Small intestine (tissue), 7 donors: ENCODE measurements around the gene LPO. TPM values are rescaled to one million over a fixed set of nuclear protein-coding genes. Genes with fewer than 3 reads are reported as not detected.
A peak's percentile ranks its signal among the peaks of the same experiment; 100 is the strongest.

Source experiments
- DNase-seq, 2 donors: peaks; one replicate each; pipeline versions ENCODE4 v3.0.0 to v3.0.0-alpha.2; 2013
- FAIRE-seq: peaks from 2 replicates; lab custom pipeline; 2012; peaks lifted over from hg19 to GRCh38; lab: Jason Lieb, UNC
- H3K27ac ChIP-seq, 3 donors: one replicate each; pipeline ENCODE4 v1.5.1; 2013; ENCODE audit warnings: low read length in 2 of 3, mild to moderate bottlenecking in 2 of 3, control low read depth in 1 of 3, inconsistent platforms in 1 of 3, low read depth in 1 of 3, moderate library complexity in 1 of 3
- H3K27me3 ChIP-seq, 3 donors: one replicate each; pipeline ENCODE4 v1.6.1; 2013; ENCODE audit warnings: low read length in 3 of 3, inconsistent platforms in 1 of 3; ENCODE audit not compliant: control insufficient read depth in 3 of 3, insufficient read depth in 3 of 3
- H3K36me3 ChIP-seq, 3 donors: one replicate each; pipeline ENCODE4 v1.6.1; 2013; ENCODE audit warnings: low read length in 3 of 3, inconsistent platforms in 1 of 3, low read depth in 1 of 3, mild to moderate bottlenecking in 1 of 3, moderate library complexity in 1 of 3; ENCODE audit not compliant: control insufficient read depth in 3 of 3, insufficient read depth in 2 of 3
- H3K4me1 ChIP-seq, 3 donors: one replicate each; pipeline ENCODE4 v1.6.1; 2013; ENCODE audit warnings: low read length in 2 of 3, inconsistent platforms in 1 of 3, low read depth in 1 of 3, mild to moderate bottlenecking in 1 of 3, moderate library complexity in 1 of 3; ENCODE audit not compliant: control insufficient read depth in 3 of 3, insufficient read depth in 2 of 3
- H3K4me3 ChIP-seq, 3 donors: one replicate each; pipeline ENCODE4 v1.5.1; 2013; ENCODE audit warnings: low read length in 3 of 3, control low read depth in 1 of 3, inconsistent platforms in 1 of 3, low read depth in 1 of 3, mild to moderate bottlenecking in 1 of 3, moderate library complexity in 1 of 3
- H3K9me3 ChIP-seq, 2 donors: one replicate each; pipeline ENCODE4 v1.6.1; 2013; ENCODE audit warnings: low read depth in 1 of 2, low read length in 1 of 2; ENCODE audit not compliant: control insufficient read depth in 2 of 2, insufficient read depth in 1 of 2
- WGBS, 3 donors: extraction: QIAGEN DNeasy Blood & Tissue Kit; methylation state at CpG; one replicate each; pipeline ENCODE4 v1.1.7; 2013; 5-methylcytosine and 5-hydroxymethylcytosine counted together
- polyA plus RNA-seq, 4 donors: library from polyadenylated mRNA; stranded (reverse) in 3 of 4; unstranded in 1 of 4; fragments of 200-250 nt in 3 of 4; fragments of 120-200 nt in 1 of 4; gene quantifications; one replicate each; pipeline versions ENCODE4 v1.2.1 to v1.2.3, GENCODE V29; 2013
- donor health status: healthy with polysubstance abuse.
- donor health status: control.
- donor health status: control.
- donor health status: Bipolar disorder and iron deficiency.
- donor health status: healthy.

The LPO gene
- polyA plus RNA-seq, 4 donors = 0.44 to 0.55 TPM; not detected in 2

- peaks cover 0 to 2% (median 0%) of the 10 kb centered on the region in 3 donors for H3K36me3 ChIP-seq
- no peak overlapping the region for H3K4me3 ChIP-seq
- H3K27me3 ChIP-seq = no peaks in the 10 kb centered on the region
- FAIRE-seq (no peak), DNase-seq (no peak)
- WGBS, 3 donors = 85 to 90% (median 87%) methylated on average over 8 to 9 of the region's 9 CpGs
- H3K27ac ChIP-seq = no peak overlapping the region
- no peaks in the 10 kb centered on the region for H3K4me1 ChIP-seq
- peaks cover 0 to 3% of the 10 kb centered on the region in 2 donors for H3K9me3 ChIP-seq
These were observed 64.7 kb downstream of the LPO start for GRCh38 chr17:58302919-58303585.

DNA sequence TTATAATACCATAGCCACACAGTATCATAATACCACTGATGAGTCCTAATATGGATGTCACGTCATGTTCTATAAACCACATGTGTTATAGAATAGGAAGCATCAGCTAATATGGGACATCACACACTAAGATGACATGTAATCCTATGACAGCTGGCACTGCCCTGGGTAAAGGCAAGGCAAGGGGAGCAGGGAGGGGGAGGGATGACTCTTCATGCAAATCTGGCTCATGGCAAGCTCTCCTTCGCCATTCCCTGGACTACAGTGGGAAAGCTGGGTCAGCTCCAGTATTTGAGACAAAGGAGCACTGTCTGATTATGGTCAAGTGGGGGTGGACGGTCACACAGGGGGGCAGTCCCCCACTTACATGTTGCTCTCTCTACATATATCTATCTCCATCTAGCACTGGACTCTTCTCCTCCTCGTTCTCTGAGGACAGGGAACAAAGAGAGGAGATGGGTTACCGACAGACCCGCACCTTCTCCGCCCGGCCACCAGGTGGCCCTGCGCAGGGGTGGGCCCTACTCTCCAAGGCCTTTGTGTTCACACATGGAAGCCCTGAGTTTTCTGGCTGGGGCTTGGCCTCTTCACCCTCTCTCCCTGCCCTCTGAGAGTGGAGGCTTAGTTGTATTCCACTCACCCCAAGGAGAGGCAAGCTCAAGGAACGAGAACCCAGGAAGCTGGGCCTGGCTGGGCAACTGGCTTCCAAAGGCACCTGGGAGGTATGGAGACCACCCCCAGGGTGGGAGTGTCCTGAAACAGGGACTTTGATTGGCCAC is 65.8 kb downstream of the LPO start:
- peak; percentile 44 to 58 for DNase-seq
- Histone ChIP-seq H3K27ac (no peak overlapping the region), H3K36me3 (peaks cover 0 to 2% (median 0%) of the 10 kb centered on the region in 3 donors), H3K4me3 (no peak overlapping the region), H3K4me1 (no peaks in the 10 kb centered on the region), H3K27me3 (no peaks in the 10 kb centered on the region), H3K9me3 (no peaks in the 10 kb centered on the region)
- WGBS, 3 donors = 38 to 45% (median 40%) methylated on average over 10 of the region's 10 CpGs
- no peak for FAIRE-seq

- no peaks in the 10 kb centered on the region for H3K9me3 ChIP-seq
- H3K27ac ChIP-seq = no peak overlapping the region
- H3K27me3 ChIP-seq = no peaks in the 10 kb centered on the region
- no peak for FAIRE-seq
- H3K4me1 ChIP-seq = no peaks in the 10 kb centered on the region
- no peak for DNase-seq
- WGBS, 3 donors = 84 to 92% (median 88%) methylated on average over 12 to 14 of the region's 14 CpGs
- H3K4me3 ChIP-seq = no peak overlapping the region
- H3K36me3 ChIP-seq = peaks cover 0 to 2% (median 0%) of the 10 kb centered on the region in 3 donors
These were observed 66.5 kb downstream of the LPO start for GRCh38 chr17:58304750-58305486.

DNA sequence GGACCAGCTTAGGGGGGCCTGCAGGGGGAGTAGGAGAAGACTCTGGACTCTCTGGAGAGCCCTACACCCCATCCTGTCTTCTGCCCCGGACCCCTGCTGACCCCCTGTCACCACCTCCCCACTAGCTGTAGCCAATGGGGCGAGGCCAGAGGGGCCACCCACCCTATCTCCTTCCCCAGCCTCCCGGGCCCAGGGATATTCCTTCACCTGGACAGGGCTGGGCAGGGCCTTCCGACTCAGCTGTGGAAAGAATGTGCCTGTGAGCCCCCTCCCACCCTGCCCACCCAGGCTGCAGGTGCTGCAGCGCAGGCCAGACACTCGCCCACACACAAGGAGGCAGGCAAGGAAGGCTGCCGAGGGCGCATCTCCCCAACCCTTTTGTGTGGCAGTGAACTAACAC is 67.2 kb downstream of the LPO start:
- DNase-seq (no peak), FAIRE-seq (no peak)
- H3K36me3 ChIP-seq = peaks cover 0 to 2% (median 0%) of the 10 kb centered on the region in 3 donors
- no peaks in the 10 kb centered on the region for H3K4me1 ChIP-seq
- H3K27me3 ChIP-seq = no peaks in the 10 kb centered on the region
- H3K4me3 ChIP-seq = no peak overlapping the region
- WGBS, 3 donors = 85 to 89% (median 86%) methylated on average over 7 to 8 of the region's 8 CpGs
- no peaks in the 10 kb centered on the region for H3K9me3 ChIP-seq
- no peak overlapping the region for H3K27ac ChIP-seq

DNA sequence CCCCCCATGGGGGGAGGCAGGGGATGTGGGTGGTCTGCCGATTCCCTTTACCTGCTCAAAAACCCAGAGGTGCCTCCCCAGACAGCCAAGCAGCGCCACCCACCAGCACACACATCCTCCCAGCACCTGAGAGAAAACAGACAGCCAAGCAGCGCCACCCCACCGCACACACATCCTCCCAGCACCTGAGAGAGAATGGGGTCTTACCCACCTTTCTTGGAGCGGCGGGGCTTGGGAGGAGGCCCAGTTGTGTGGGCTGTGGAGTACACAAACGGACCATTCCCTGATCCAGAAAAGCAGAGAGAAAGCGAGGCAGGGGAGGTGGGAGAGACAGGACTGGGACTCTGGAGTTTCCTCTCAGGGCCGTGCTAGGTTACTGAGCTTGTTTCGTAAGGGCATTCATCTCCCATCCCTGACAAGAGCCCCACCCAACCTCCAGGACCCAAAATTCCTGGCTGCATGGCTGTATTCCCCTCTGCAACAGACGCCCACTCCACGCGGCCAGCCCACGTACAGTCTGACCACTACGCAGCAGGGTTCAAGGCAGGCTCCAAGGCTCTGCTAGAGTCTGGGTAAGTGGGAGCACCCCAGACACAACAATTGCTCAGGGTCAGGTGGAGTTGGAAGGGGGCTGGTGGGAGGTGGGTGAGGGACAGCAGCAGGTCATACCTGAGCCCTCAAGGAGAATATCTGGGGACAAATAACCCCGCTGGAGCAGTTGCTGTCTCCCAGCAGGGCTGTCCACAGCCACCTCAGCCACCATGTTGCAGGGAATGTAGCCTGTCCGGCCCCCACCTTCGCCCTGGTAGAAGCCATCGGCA is 68.0 kb downstream of the LPO start:
- FAIRE-seq (no peak), DNase-seq (no peak)
- no peak overlapping the region for H3K4me3 ChIP-seq
- WGBS, 3 donors = 91 to 93% (median 92%) methylated on average over 19 of the region's 19 CpGs
- no peaks in the 10 kb centered on the region for H3K9me3 ChIP-seq
- no peaks in the 10 kb centered on the region for H3K27me3 ChIP-seq
- H3K27ac ChIP-seq = no peak overlapping the region
- H3K4me1 ChIP-seq = no peaks in the 10 kb centered on the region
- peaks cover 0 to 2% (median 0%) of the 10 kb centered on the region in 3 donors for H3K36me3 ChIP-seq

- FAIRE-seq (no peak), DNase-seq (no peak)
- H3K4me3 ChIP-seq = no peak overlapping the region
- H3K27ac ChIP-seq = no peak overlapping the region
- no peaks in the 10 kb centered on the region for H3K9me3 ChIP-seq
- H3K36me3 ChIP-seq = no peaks in the 10 kb centered on the region
- WGBS, 3 donors = 87 to 93% (median 91%) methylated on average over 19 to 20 of the region's 20 CpGs
- H3K27me3 ChIP-seq = no peaks in the 10 kb centered on the region
- no peaks in the 10 kb centered on the region for H3K4me1 ChIP-seq
These were observed 69.2 kb downstream of the LPO start for GRCh38 chr17:58307468-58308172.

DNA sequence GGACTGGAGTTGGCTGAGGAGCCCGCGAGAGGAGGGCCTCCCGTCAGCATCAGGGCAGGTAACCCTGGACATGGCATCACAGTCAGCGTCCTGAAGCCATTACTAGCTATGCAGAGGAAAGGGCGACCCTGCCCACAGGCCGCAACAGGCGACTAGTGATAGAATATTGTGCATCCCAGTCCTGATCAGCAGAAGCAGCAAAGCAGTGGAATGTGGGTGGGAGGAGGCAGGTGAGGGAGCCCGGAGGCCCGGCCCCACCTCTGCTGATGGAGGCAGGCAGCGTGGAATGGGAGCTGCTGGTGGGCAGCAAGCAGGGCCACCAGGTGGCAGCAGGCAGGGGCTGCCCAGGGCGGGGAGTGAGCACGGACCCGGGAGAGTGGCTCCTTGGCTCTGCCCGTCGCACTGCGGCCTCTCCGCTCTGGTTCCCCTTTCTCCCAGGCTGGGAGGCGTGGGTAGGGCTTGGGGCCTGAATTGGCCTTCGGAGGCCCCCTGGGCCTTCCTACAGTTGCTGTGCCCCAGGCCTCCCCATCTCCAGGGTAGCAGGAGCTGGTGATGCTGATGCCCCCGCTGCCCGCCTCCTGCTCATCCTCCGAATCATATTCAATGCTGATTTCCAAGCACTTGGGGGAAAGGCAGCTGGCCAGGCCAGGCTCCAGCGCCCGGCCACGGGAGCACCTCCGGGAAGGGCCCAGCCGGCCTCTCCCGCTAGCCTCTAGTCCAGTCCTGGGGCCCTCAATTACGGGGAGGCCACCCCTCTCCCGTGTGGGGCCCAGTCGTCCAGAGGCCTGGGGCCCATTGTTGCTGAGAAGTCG is 70.0 kb downstream of the LPO start:
- Histone ChIP-seq H3K4me1 (no peaks in the 10 kb centered on the region), H3K4me3 (no peak overlapping the region), H3K27me3 (no peaks in the 10 kb centered on the region), H3K27ac (no peak overlapping the region), H3K36me3 (no peaks in the 10 kb centered on the region), H3K9me3 (no peaks in the 10 kb centered on the region)
- 78 to 82% (median 78%) methylated on average over 30 to 32 of the region's 32 CpGs for WGBS, 3 donors
- no peak for FAIRE-seq
- no peak for DNase-seq
